A549 treated with Mapracorat at 1 μM for 4 hours (cell line): ENCODE data around the gene NLGN4X. TPM values are rescaled to one million over a fixed set of nuclear protein-coding genes. Genes with fewer than 3 reads are reported as not detected.

ENCODE experiments used
- total RNA-seq: library from RNA; stranded (reverse); fragments of 200-300 nt; extraction: Qiagen RNA extraction; gene quantifications from 5 replicates; pipeline ENCODE4 v1.2.3, GENCODE V29; 2022

NLGN4X gene
- total RNA-seq, result 0.04 TPM in 2 of 5 replicates, not detected in the others

GRCh38 chrX:6228720-6229119 is at the start of gene NLGN4X:
TSS of gene NLGN4X (minus strand) at chrX:6228867. CDS start at chrX:6151466, 77,401 bp downstream.

